H1 (cell line): Measurements from ENCODE around the gene C1RL. TPM values are rescaled to one million over a fixed set of nuclear protein-coding genes. Genes with fewer than 3 reads are reported as not detected.
A peak's percentile ranks its signal among the peaks of the same experiment; 100 is the strongest.

Experiments
- CTCF ChIA-PET: fragments of 300-600 bp; sonication (Branson Sonifier 250); formaldehyde crosslinking; loops from one replicate; lab custom pipeline; 2021; ENCODE audit not compliant: partially characterized antibody; lab: Charles Lee
- POLR2A ChIA-PET: fragments of 300-600 bp; sonication (Branson Sonifier 250); formaldehyde crosslinking; loops from one replicate; lab custom pipeline; 2021; ENCODE audit warnings: inconsistent platforms; ENCODE audit not compliant: partially characterized antibody; lab: Charles Lee
- DNase-seq, 2 experiments: peaks; one replicate each; pipeline versions ENCODE4 v3.0.0 to v3.0.0-alpha.2; 2010 to 2022; ENCODE audit warnings: low spot score in 2 of 2, low read depth in 1 of 2, mixed read lengths in 1 of 2
- FAIRE-seq: peaks from 2 replicates; lab custom pipeline; 2011; peaks lifted over from hg19 to GRCh38; lab: Jason Lieb, UNC
- H2AFZ ChIP-seq: 2 replicates; pipeline ENCODE4 v1.8.1; 2012; ENCODE audit warnings: low read length, inconsistent platforms
- H2AK5ac ChIP-seq: 2 replicates; pipeline ENCODE4 v1.6.1; 2013; ENCODE audit warnings: low read depth, low read length
- H2BK120ac ChIP-seq: replicated peaks from 2 replicates; pipeline ENCODE3; 2013; ENCODE audit warnings: low read depth, low read length, inconsistent platforms
- H2BK12ac ChIP-seq: 2 replicates; pipeline ENCODE4 v1.6.1; 2013; ENCODE audit warnings: low read depth, low read length
- H2BK15ac ChIP-seq: 2 replicates; pipeline ENCODE4 v1.6.1; 2013; ENCODE audit warnings: low read length
- H2BK20ac ChIP-seq: 2 replicates; pipeline ENCODE4 v1.6.1; 2013; ENCODE audit warnings: low read length
- H2BK5ac ChIP-seq: 2 replicates; pipeline ENCODE4 v1.6.1; 2013; ENCODE audit warnings: low read depth, low read length
- H3K14ac ChIP-seq: 2 replicates; pipeline ENCODE4 v1.6.1; 2013; ENCODE audit warnings: inconsistent platforms; ENCODE audit not compliant: insufficient read length
- H3K18ac ChIP-seq: 2 replicates; pipeline ENCODE4 v1.6.1; 2013; ENCODE audit warnings: low read length; ENCODE audit errors: extremely low read depth
- H3K23ac ChIP-seq: 2 replicates; pipeline ENCODE4 v1.6.1; 2013; ENCODE audit warnings: inconsistent platforms; ENCODE audit not compliant: insufficient read length
- H3K23me2 ChIP-seq: 2 replicates; pipeline ENCODE4 v1.6.1; 2013; ENCODE audit warnings: low read depth, low read length
- H3K27ac ChIP-seq: 2 replicates; pipeline ENCODE4 v1.6.1; 2011; ENCODE audit warnings: low read depth, low read length, inconsistent platforms
- H3K27me3 ChIP-seq, 4 experiments: replicated peaks in 1 of 4; 1 replicate in 1 of 4; 2 replicates in 3 of 4; pipeline versions ENCODE4 v1.6.1 to v1.8.1; 2011 to 2013; ENCODE audit warnings: low read length in 3 of 4, mild to moderate bottlenecking in 3 of 4, inconsistent platforms in 2 of 4, mixed read lengths in 2 of 4, moderate library complexity in 1 of 4; ENCODE audit not compliant: control insufficient read depth in 3 of 4, insufficient read depth in 3 of 4; ENCODE audit errors: extremely low read depth in 1 of 4
- H3K36me3 ChIP-seq, 4 experiments: 2 replicates each; pipeline versions ENCODE4 v1.6.1 to v1.8.1; 2011 to 2013; ENCODE audit warnings: mild to moderate bottlenecking in 4 of 4, low read length in 3 of 4, moderate library complexity in 2 of 4, control low read depth in 1 of 4, inconsistent platforms in 1 of 4; ENCODE audit not compliant: insufficient read depth in 4 of 4, control insufficient read depth in 2 of 4
- H3K4ac ChIP-seq: replicated peaks from 2 replicates; pipeline ENCODE3; 2013; ENCODE audit warnings: low read length, low read depth, mixed read lengths, inconsistent platforms; ENCODE audit not compliant: insufficient read length
- H3K4me1 ChIP-seq, 4 experiments: replicated peaks in 1 of 4; 1 replicate in 1 of 4; 2 replicates in 3 of 4; pipeline versions ENCODE4 v1.6.1 to v1.8.1; 2011 to 2013; ENCODE audit warnings: low read length in 3 of 4, inconsistent platforms in 2 of 4, mixed read lengths in 1 of 4; ENCODE audit not compliant: insufficient read depth in 4 of 4, control insufficient read depth in 3 of 4
- H3K4me2 ChIP-seq, 2 experiments: 2 replicates each; pipeline versions ENCODE4 v1.6.1 to v1.8.1; 2011 to 2013; ENCODE audit warnings: low read depth in 2 of 2, low read length in 2 of 2, control low read depth in 1 of 2, inconsistent platforms in 1 of 2, mild to moderate bottlenecking in 1 of 2; ENCODE audit not compliant: insufficient read depth in 1 of 2
- H3K4me3 ChIP-seq, 4 experiments: fragments of 200-600, 300-600 bp in 1 of 4; sonication (generic), shearing (Covaris generic), sonication (Bioruptor Twin) in 1 of 4; 2 replicates each; pipeline versions ENCODE4 v1.5.1 to v1.8.1; 2011 to 2016; ENCODE audit warnings: low read length in 4 of 4, low read depth in 3 of 4, control low read depth in 2 of 4, inconsistent platforms in 2 of 4, mild to moderate bottlenecking in 2 of 4, mixed read lengths in 1 of 4, moderate library complexity in 1 of 4; ENCODE audit not compliant: insufficient read depth in 2 of 4; ENCODE audit errors: extremely low read depth in 1 of 4
- H3K56ac ChIP-seq: replicated peaks from 2 replicates; pipeline ENCODE3; 2013; ENCODE audit warnings: low read depth, mild to moderate bottlenecking, mixed read lengths, low read length, inconsistent platforms; ENCODE audit not compliant: insufficient read length
- H3K79me1 ChIP-seq: 2 replicates; pipeline ENCODE4 v1.6.1; 2013; ENCODE audit warnings: low read depth, low read length, control low read depth
- H3K79me2 ChIP-seq, 2 experiments: 2 replicates each; pipeline versions ENCODE4 v1.6.1 to v1.8.1; 2012 to 2013; ENCODE audit warnings: low read length in 2 of 2, mild to moderate bottlenecking in 2 of 2, inconsistent platforms in 1 of 2; ENCODE audit not compliant: insufficient read depth in 2 of 2, control insufficient read depth in 1 of 2
- H3K9ac ChIP-seq, 4 experiments: replicated peaks in 1 of 4; 1 replicate in 1 of 4; 2 replicates in 3 of 4; pipeline versions ENCODE4 v1.6.1 to v1.8.1; 2011 to 2013; ENCODE audit warnings: low read depth in 3 of 4, low read length in 3 of 4, control low read depth in 2 of 4, mild to moderate bottlenecking in 2 of 4, moderate library complexity in 2 of 4, inconsistent platforms in 1 of 4; ENCODE audit errors: extremely low read depth in 1 of 4
- H3K9me3 ChIP-seq, 2 experiments: 2 replicates each; pipeline versions ENCODE4 v1.6.1 to v1.8.1; 2012 to 2013; ENCODE audit warnings: mild to moderate bottlenecking in 2 of 2, moderate library complexity in 2 of 2, control low read depth in 1 of 2, inconsistent platforms in 1 of 2, low read depth in 1 of 2, low read length in 1 of 2, mixed read lengths in 1 of 2; ENCODE audit not compliant: insufficient read depth in 2 of 2
- H4K20me1 ChIP-seq, 2 experiments: replicated peaks in 1 of 2; 2 replicates each; pipeline versions ENCODE3 to v1.8.1; 2011 to 2013; ENCODE audit warnings: inconsistent platforms in 2 of 2, low read length in 2 of 2, mild to moderate bottlenecking in 1 of 2; ENCODE audit not compliant: insufficient read depth in 2 of 2, control insufficient read depth in 1 of 2
- H4K5ac ChIP-seq: 2 replicates; pipeline ENCODE4 v1.6.1; 2013; ENCODE audit warnings: low read length, low read depth, mixed read lengths, inconsistent platforms; ENCODE audit not compliant: insufficient read length
- H4K8ac ChIP-seq: 2 replicates; pipeline ENCODE4 v1.8.0; 2013; ENCODE audit warnings: mild to moderate bottlenecking, moderate library complexity, low read length, inconsistent platforms; ENCODE audit not compliant: insufficient read depth; ENCODE audit errors: extremely low read depth
- H4K91ac ChIP-seq: replicated peaks from 2 replicates; pipeline ENCODE3; 2013; ENCODE audit warnings: low read length, mixed read lengths, inconsistent platforms; ENCODE audit not compliant: insufficient read length
- ATF3 ChIP-seq: IDR thresholded peaks from 2 replicates; pipeline ENCODE4 v1.6.1; 2011; ENCODE audit warnings: low read depth, mild to moderate bottlenecking, low read length; ENCODE audit not compliant: insufficient read depth
- CTCF ChIP-seq, 3 experiments: IDR thresholded peaks; 1 replicate in 2 of 3; 2 replicates in 1 of 3; pipeline versions ENCODE4 v1.5.1 to v1.6.1; 2011; ENCODE audit warnings: low read length in 3 of 3, mild to moderate bottlenecking in 3 of 3, inconsistent platforms in 2 of 3, low read depth in 1 of 3, moderate library complexity in 1 of 3; ENCODE audit not compliant: insufficient read depth in 1 of 3; ENCODE audit errors: control extremely low read depth in 1 of 3
- JUND ChIP-seq: IDR thresholded peaks from 2 replicates; pipeline ENCODE4 v1.6.1; 2011; ENCODE audit warnings: mild to moderate bottlenecking, improper control_type of control experiment, low read length
- NRF1 ChIP-seq: IDR thresholded peaks from 2 replicates; pipeline ENCODE4 v1.6.1; 2011; ENCODE audit warnings: mild to moderate bottlenecking, low read depth, low read length, improper control_type of control experiment
- RNF2 ChIP-seq: fragments of 200-900, 300-1000 bp; sonication (generic); IDR thresholded peaks from 2 replicates; pipeline ENCODE4 v1.7.1; 2016; ENCODE audit warnings: borderline replicate concordance, low read depth, mild to moderate bottlenecking, antibody characterized with exemption, low read length; ENCODE audit not compliant: poor library complexity, severe bottlenecking; ENCODE audit errors: missing control alignments
- SRF ChIP-seq: IDR thresholded peaks from 2 replicates; pipeline ENCODE4 v1.6.1; 2011; ENCODE audit warnings: mild to moderate bottlenecking, low read depth, low read length, moderate library complexity
- TAF1 ChIP-seq: IDR thresholded peaks from 2 replicates; pipeline ENCODE4 v1.6.1; 2011; ENCODE audit warnings: mild to moderate bottlenecking, low read depth, low read length
- TAF7 ChIP-seq: optimal IDR thresholded peaks from 2 replicates; pipeline ENCODE3; 2011; ENCODE audit warnings: low read depth, mild to moderate bottlenecking, inconsistent platforms, low read length, moderate library complexity, borderline replicate concordance
- WGBS, 2 experiments: shearing (Covaris generic) in 1 of 2; methylation state at CpG; one replicate each; pipeline versions ENCODE4 v1.1.6 to v1.1.7; 2013 to 2015; ENCODE audit warnings: low lambda C conversion rate in 2 of 2, mixed read lengths in 2 of 2, inconsistent platforms in 1 of 2, low coverage in 1 of 2, missing lambda C conversion rate in 1 of 2; ENCODE audit not compliant: insufficient replicate concordance in 2 of 2, insufficient coverage in 1 of 2, insufficient read length in 1 of 2; ENCODE audit errors: extremely low coverage in 1 of 2, missing lambda C conversion rate in 1 of 2; 5-methylcytosine and 5-hydroxymethylcytosine counted together
- polyA plus RNA-seq, 7 experiments: library from polyadenylated mRNA; depleted of rRNA in 3 of 7; stranded (reverse) in 5 of 7; unstranded in 2 of 7; fragments of >200 nt in 5 of 7; fragments of 200-250 nt in 2 of 7; gene quantifications; 1 replicate in 5 of 7; 2 replicates in 1 of 7; 4 replicates in 1 of 7; pipeline versions ENCODE4 v1.2.1 to v1.2.3, GENCODE V29; 2011 to 2013; ENCODE audit warnings: missing spikeins in 2 of 7, mixed read lengths in 2 of 7
- total RNA-seq: library from RNA; stranded (reverse); fragmentation: NEBNext Ultra II Directional; extraction: Animal tissue kit (Norgen Biotek cat#: 25700); gene quantifications from 2 replicates; pipeline ENCODE4 v1.2.1, GENCODE V29; 2021

Gene C1RL
- total and polyA plus RNA-seq, 2 of the 8 experiments (the other 6 are each of a cell fraction or from before 2014, with no cell fraction given): 11.4 to 15.5 TPM

GRCh38 chr12:7060353-7060954 is 48.6 kb downstream of the C1RL start, which contains the start of gene C1S:
Gene C1S, plus strand, starts transcription at chr12:7060718. Its CDS starts 1,195 bp downstream, at chr12:7061913.
- no peak within 1 kb of the TSS for H4K5ac ChIP-seq
- no peak within 1 kb of the TSS for H4K8ac ChIP-seq
- no peak within 1 kb of the TSS for H3K27ac ChIP-seq
- peak within 1 kb of the TSS; percentile 92 for H2AFZ ChIP-seq
- H3K18ac ChIP-seq: no peak within 1 kb of the TSS; the same call in 1 of the 2 replicates
- no peaks in the 10 kb centered on the region for H4K20me1 ChIP-seq
- no peak within 1 kb of the TSS for H3K14ac ChIP-seq
- no peak within 1 kb of the TSS for H2BK15ac ChIP-seq
- no peak within 1 kb of the TSS for H3K9ac ChIP-seq
- ChIA-PET CTCF (interaction anchor here (0.7 to 6.7 kb wide), 20 partner anchors 9 to 100 kb away, joined by 3 to 58 read pairs (median 4); partner anchors contain the start of gene C1RL), POLR2A (interaction anchor here (0.7 to 2.5 kb wide), 7 partner anchors 10 to 53 kb away, joined by 3 to 39 read pairs (median 4); partner anchors contain the start of gene C1RL)
- no peaks in the 10 kb centered on the region for H3K23me2 ChIP-seq
- H3K79me1 ChIP-seq: no peaks in the 10 kb centered on the region
- H2AK5ac ChIP-seq: no peak within 1 kb of the TSS
- 0 out of 2 replicates have a peak within 1 kb of the TSS, but pooled peaks have one; percentile 1 for H2BK5ac ChIP-seq
- FAIRE-seq (peak; percentile 70), DNase-seq (peak; percentile 36 to 63)
- peak within 1 kb of the TSS; percentile 5 to 25; a peak in 3 of 4 replicates for H3K4me2 ChIP-seq
- no peak within 1 kb of the TSS for H3K4me3 ChIP-seq
- no peaks in the 10 kb centered on the region for H3K79me2 ChIP-seq
- H3K4me1 ChIP-seq: peaks cover 0 to 5% (median 2%) of the 10 kb centered on the region in 4 experiments; a peak in 3 of 7 replicates
- no peak within 1 kb of the TSS for H3K23ac ChIP-seq
- no peak within 1 kb of the TSS for H2BK20ac ChIP-seq
- no peak within 1 kb of the TSS for H2BK120ac ChIP-seq
- no peak within 1 kb of the TSS for H3K56ac ChIP-seq
- H3K27me3 ChIP-seq: no peaks in the 10 kb centered on the region
- H3K36me3 ChIP-seq: no peaks in the 10 kb centered on the region
- 51% methylated on average over 10 of the region's 10 CpGs; no CpG with 5 or more reads in 1 of the 2 experiments for WGBS, 2 experiments
- H4K91ac ChIP-seq: no peak within 1 kb of the TSS
- H2BK12ac ChIP-seq: no peak within 1 kb of the TSS; the same call in 1 of the 2 replicates
- no peak within 1 kb of the TSS for H3K4ac ChIP-seq
- no peaks in the 10 kb centered on the region for H3K9me3 ChIP-seq
- no peak for TF ChIP-seq TAF7
- TF ChIP-seq TAF1: peak; percentile 39; the same call in 1 of the 2 replicates
- TF ChIP-seq SRF: no peak
- no peak for TF ChIP-seq NRF1
- no peak for TF ChIP-seq RNF2
- peak; percentile 49 to 96 (median 78) for TF ChIP-seq CTCF (IDR thresholded peaks at IDR 0.05; ENCODE audit: control extremely low read depth in 1 of 3, insufficient read depth in 1 of 3, low read depth in 1 of 3, low read length in 3 of 3)
- peak; percentile 49; the same call in 1 of the 2 replicates for TF ChIP-seq JUND
- no peak for TF ChIP-seq ATF3
